Dedifferentiated amniotic fluid mesenchymal stem cell (primary cell): Measurements from ENCODE around the gene FGF10.

Source experiments
- DNase-seq: peaks from one replicate; pipeline ENCODE4 v3.0.0-alpha.2; 2016; ENCODE audit errors: extremely low spot score

FGF10 gene

DNA sequence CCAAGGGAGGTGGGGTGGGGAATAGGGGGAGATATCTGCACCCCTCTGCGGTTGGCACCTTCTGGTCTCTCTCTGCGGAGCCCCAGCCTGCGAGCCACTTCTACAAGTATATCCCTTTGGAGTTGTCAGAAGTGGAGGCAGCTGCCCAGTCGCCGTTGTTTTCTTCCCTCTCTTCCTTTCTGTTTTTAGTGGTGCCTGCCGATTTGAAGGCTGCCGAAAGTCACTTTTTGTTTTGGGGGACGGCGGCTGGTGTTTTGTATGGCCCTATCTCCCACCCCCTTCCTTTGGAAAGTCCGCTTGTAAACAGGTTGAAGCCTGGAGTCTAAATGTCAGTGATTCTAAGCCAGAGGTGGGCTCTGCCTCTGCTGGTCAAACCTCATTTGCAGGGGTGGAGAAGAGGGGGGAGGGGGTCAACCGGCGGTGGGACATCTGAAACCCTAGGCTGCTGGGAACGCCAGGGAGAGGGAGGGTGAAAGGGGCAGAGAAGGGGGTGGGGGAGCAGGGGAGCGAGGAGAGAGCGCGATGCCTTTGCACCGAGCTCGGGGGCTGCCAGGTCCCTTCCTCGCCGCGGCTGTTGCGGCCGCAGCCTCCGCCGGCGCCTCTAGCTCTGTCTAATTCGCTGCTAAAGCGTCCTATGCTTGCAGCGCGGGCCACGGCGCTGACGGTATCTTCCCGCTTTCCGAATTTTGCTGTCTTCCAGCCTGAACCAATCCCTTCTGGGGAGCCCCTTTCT is at the start of gene FGF10:
Gene FGF10 (minus strand): TSS at position 331 of the 733 bp plus-strand sequence. CDS start 738 bp downstream, outside the sequence.
- DNase-seq, result no peak

DNA sequence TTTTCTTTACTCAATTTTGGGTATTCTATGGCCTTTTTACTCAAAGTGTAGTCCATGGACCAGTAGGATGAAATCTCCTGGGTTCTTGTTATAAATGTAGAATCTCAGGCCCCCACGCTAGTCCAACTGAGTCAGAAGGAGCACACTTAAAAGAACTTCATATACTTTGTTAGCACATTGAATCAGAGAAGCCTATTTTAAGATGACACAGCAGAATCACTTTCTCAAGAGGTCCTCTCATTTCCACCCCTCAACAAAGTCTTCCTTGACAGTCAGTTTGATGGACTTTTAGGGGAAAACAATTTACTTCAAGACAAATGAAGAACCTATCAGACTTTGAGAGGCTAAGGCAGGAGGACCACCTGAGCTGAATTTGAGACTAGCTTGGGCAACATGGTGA is 37.7 kb upstream of the FGF10 start:
- DNase-seq, result no peak

DNA sequence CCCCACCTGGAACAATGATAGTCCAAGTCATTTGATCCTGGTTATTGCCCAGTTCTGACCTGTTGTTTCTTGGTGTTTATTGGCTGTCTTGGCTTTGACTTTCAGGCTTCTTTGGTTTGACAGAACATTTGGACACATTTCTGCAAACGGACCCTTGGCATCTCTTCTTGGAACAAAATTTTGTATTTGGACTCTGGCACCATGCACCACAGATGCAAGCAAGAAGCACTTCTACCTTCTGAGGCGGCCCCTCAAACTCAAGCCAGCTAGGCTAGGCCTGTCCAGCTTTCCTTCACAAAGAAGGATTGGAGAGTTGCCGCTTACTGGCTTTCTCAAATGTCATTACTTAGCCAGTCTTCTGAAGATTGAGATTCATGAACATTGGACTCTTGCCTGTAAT is 23.1 kb upstream of the FGF10 start:
- DNase-seq, result no peak

DNA sequence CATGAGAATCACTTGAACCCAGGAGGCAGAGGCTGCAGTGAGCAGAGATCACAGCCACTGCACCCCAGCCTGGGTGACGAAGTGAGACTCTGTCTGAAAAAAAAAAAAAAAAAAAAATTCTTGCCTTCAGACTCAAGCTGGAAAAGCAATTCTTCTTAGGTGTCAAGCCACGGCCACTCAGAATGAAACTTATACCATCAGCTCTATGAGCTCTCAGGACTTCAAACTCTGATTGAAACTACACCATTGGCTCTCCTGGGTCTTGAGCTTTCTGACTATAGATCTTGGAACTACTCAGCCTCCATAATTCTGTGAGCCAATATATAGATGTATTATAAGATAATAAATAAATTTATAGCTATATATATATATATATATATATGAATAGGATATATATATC is 12.9 kb upstream of the FGF10 start:
- DNase-seq, result no peak

DNA sequence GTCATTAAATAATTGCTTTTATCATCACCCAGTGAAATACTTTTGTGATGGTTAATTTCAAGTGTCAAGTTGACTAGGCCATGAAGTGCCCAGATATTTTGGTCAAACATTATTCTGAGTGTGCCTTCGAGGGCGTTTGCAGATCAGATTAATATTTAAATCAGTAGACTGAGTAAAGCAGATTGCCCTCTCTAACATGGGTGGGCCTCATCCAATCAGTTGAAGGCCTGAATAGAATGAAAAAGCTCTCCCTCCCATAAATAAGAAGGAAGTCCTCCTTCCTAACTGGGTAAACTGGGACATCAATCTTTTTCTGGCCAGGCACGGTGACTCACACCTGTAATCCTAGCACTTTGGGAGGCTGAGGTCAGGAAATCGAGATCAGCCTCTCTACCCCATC is 12.4 kb upstream of the FGF10 start:
- no peak for DNase-seq

DNA sequence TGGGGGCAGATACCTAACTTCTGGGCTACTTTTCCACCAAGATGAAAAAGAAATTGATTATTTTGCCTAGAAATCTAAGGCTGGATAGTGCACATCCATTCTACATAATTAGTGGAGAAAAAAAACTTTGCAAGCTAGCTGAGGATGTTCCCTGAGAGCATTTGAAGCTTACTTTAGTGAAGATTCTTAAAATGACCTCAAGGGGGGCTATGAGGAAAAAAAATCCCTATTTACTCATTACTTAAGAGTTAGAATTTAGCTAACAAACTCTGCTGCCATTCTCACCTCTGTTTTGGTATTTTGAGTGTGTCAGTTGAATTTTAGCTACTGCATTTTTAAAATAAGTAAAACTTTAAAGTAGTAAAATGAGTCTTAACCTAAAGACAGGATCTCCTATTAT is 9.2 kb upstream of the FGF10 start:
- no peak for DNase-seq

DNA sequence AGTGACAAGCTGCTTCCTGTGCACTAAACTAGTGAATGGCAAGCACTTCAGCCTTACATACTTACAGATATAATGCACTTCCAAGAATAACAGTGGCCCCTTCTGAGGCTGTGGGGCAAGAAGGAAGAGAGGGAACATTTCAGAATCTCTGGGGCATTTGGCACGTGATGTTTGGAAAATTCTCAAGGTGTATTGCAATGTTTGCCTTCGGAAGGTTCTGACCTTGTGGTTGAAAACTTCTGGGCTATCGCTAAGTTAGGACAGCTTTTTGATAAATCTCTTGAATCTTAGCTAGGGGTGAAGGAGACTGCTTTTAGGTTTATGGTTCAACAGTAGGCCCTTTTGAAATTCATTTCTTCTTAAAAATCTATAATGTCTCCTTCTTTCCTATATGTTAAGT is 7.1 kb upstream of the FGF10 start:
- no peak for DNase-seq

DNA sequence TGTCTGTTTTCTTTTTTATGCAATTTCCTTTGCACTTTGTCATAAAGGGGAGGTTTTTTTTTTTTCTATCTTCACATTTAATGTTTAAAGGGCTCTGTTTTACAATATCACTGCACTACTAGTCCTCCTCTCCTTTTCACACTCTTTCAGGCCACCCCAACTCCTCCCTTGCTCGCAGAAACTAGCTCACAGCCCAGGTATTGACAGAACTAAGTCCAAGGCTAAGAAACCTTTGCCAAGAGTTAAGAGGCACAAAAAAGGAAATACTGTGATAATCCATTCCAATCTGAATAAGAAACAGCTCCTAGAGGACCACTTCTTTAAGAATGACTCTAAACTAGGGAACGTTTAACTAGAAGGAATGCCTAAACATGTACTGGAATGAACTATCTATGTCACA is 1.1 kb upstream of the FGF10 start:
- no peak for DNase-seq

DNA sequence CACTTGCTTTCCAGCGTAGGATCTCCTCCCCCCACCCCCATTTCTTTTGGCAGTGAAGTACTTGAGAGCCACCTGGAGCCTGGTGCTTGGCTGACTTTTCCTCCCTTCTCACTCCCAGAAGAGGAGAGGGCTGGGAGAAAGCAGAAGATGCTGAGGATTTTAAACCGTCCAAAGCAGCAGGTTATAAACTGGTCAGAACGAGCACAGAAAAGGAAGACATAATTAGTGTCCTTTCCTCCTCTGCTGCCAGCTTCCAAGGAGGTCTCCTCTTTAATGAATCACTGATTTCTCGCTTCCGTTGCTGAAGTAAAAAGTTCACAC is 563 bp upstream of the FGF10 start:
- DNase-seq, result no peak

DNA sequence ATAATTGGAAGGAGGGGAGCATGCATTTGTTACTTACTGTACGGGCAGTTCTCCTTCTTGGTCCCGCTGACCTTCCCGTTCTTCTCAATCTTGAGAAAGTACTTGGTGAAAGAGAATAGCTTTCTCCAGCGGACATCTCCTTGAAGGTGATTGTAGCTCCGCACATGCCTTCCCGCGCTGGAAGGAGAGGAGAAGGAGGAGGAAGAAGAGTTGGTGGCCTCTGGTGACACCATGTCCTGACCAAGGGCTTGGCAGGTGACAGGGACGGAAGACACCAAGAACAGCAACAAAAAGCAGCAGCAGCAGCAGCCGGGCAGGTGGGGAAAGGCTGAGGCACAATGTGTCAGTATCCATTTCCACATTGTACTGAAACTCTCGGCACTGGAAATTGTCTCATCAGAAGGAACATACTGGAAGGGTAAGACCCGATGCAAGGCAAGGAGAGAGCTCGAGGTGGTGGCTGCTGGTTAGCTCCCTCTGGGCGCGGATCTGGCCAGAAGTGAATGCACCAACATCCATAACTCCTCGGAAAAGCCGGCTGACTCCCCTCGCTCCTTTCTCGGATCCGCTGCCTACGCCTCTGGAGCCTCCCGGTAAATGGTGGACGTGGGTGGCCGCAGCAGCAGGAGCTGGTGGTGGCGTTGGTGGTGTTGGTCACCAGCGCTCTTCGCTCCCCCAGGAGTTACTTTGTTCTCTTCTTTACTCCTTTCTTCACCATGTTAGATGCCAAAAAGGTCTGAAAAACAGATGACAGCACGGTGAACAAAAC is 715 bp downstream of the FGF10 start:
- no peak for DNase-seq

DNA sequence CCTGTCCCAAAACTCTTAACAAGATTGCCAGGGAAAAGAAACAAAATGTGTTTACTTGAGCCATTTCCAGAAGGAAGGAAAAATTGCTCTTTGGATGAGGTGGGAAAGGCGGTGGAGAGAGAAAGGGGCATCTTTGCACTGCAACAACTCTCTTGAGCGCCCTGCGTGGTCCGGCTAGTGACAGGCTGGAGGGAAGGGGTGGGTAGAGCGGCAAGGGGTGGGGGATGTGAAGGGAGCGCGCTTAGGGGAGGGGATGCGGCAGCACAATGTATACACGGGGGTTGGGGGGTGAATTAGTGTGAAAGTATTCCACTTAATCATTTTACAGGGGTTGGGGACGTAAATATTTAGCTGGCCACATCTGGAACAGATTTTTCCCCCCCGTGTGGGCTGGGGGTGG is 1.3 kb downstream of the FGF10 start:
- no peak for DNase-seq

DNA sequence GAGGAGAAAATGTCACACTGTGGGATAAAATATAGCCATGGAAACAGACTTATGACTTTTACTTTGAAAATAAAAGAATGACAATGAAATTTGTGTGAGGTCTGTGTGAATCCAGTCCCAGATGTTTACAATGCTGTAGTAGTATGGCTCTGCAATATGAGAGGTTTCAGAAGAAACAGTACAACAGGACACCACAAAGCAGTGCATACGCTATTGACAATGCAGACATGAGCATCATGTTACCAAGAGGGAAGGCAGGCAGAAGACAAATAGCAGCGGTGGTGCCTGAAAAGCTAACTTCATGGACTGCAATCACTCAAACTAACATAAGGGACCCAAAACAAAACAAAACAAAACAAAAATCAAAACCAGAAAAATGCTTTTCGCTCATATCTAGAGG is 1.8 kb downstream of the FGF10 start:
- DNase-seq, result no peak

DNA sequence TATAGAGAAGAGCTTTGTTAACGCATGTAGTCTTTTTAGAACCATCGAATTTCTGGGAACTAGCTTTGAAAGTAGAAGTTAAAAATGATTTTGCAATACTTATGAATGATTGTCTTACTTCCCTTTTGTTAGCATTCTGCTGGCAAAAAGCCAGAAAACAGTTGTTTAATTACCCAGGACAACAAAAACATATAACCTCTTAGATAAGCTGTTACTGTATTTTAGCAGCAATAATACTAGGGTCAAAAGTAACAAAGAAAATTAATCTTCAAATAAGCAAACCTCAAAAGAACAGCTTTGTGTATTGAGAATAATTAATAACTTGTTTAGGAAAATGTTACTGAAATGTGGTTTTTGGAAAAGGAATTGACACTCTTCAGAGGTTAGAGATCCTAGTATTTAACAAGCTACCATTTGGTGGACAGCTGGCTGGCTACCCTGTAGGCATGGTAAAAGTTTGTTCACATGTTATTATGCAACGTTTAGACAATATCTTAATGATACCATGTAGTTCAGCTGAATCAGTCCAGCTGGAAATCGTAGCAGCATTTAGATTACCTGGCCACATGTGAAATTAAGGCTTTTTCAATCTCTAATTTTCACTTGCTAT is 3.8 kb downstream of the FGF10 start:
- no peak for DNase-seq

DNA sequence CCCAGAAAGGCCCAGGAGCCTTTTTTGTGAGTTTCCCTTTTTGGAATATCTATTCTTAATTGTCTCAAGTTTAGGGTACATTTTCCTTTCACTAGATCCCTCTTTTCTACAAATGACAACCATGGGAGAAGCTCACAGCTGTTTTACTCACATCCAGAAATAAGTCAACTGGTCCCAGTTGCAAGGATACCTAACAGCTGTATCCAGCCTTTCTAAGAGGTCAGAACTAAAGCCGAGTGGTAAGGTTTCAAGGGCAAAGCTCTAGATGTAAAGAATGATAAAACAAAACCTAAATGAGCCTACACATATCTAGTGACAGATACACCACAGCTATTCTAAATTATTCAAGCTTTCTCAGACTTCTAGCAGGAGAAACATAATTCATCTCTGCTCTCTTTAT is 4.4 kb downstream of the FGF10 start:
- no peak for DNase-seq

DNA sequence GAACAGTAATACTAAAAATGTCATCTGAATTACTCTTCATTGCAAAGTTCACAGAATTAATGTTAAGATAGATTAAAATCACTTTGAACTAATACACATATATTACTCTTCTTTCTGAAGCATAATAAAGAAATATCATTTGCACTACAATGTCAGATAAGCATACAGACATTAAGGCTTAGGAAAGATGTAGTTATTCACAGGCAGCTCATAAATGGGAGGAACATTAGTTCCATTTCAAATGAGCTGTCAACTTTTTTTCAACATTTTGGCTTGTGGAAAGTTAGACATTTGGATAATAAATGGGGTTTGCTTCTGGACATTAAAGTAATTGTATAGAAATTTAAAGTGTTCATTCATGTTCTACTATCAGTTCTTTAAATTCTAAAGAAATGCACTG is 6.3 kb downstream of the FGF10 start:
- DNase-seq, result no peak

DNA sequence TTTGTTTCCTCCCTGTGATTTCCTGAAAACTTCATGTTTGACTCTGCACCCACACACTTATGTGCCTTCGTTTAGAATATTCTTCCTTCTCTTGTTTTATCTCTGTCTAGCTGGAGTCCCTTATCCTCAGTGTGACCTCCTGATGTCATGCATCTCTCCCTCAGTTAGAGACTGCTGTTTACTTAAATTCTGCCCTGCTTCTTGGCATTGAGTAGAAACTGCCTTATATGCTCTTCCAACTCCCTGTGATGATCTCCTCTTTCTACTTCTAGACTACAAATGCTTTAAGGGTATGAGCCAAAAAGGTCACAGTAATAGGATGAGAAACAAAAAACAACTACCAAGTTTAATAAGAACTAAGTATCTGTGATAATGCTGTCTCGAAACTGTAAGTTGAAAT is 12.2 kb downstream of the FGF10 start:
- no peak for DNase-seq

DNA sequence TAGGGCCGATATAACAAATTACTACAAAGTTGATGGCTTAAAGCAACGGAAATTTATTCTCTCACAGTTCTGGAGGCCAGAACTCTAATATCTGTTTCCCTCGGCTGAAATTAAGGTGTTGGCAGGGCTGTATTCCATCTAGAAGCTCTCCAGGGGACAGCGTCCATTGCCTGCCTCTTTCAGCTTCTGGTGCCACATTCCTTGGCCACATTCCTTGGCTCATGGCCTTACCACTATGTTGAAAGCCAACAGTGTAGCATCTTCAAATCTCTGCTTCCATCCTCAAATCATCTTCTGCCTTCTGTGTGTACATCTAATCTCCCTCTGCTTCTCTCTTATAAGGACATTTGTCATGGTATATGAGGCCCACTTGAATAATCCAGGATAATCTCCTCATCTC is 17.2 kb downstream of the FGF10 start:
- DNase-seq, result no peak

DNA sequence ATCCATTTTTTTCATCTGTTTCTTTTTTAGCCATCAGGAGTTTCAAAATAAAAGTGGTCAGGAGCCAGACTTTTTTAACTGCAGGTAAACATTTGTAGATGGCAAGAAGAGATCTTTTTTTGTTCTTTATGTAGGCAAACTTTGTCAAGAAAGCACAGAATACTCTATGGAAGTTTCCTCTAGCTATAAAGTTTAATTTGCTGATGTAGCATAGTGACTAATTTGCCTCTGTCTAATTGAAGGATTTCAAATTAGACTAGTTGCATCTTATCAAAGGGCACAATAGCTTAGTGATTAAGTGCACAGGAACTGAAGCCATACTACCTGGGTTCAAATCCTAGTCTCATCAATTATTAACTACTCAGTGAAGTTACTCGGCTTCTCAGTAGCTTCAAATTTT is 22.0 kb downstream of the FGF10 start:
- DNase-seq, result no peak

DNA sequence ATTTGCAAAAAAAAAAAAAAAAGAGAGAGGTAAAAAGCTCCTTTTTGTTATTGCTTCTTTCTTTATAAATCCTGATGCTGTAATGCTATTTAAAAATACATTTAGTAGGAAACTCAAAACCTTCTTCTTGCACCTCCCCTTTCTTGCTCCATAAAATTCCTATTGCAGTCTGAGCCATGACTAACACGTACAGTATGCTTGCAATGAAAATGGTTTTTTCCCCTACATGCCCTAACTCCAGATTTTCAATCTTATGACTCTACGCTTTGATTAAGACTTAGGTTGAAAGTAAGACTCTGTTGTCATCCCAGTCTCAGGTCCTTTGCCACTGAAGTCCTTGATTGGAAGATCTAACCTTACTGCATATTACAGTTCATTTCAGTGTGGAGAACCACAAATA is 23.9 kb downstream of the FGF10 start:
- no peak for DNase-seq

DNA sequence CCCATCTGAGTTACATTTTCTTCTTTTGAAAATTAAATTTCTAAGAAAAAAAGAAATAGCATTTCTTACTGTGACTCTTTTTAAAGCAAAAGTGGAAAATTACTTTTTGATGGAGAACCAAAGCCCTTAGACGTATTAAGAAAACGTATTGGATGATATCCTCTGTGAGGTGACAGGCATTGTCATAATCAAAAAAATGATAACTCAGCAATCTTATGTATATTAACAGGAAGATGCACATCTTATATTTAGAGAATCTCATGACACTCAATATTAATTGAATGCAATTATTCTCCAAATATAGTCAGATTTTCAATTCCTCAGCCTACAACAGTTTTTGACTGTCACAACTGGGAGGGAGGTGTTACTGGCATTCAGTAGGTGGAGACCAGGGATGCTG is 25.1 kb downstream of the FGF10 start:
- no peak for DNase-seq

DNA sequence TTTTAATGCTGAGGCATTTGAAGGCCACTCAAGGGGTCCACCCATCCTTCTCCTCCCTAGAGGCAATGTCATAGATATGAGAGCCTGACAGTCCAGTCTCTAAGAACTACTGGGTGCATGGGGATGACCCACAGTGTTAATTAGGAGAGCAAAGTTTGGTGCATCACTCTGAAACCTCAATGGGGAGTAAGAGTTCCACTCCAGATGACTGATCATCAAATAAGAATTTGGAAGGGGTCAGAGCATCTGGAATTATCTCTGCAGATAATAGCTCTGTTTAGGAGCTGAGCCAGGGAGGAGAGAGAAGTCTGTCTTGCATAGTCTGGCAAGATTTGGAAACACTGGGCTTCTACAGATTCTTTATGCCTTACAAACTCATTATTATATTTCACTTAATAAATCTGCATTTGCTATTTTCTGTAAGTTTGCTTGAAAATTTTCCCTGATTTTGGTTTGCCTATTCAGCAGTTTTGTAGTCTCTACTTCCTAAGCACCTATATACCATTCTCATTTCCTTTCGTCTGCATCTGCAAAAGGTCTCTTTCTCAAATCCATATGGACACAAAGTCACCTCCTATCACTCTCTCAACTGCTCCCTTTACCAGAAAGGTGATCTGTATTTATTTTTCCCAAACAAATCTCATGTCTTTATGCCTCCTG is 27.7 kb downstream of the FGF10 start:
- no peak for DNase-seq

DNA sequence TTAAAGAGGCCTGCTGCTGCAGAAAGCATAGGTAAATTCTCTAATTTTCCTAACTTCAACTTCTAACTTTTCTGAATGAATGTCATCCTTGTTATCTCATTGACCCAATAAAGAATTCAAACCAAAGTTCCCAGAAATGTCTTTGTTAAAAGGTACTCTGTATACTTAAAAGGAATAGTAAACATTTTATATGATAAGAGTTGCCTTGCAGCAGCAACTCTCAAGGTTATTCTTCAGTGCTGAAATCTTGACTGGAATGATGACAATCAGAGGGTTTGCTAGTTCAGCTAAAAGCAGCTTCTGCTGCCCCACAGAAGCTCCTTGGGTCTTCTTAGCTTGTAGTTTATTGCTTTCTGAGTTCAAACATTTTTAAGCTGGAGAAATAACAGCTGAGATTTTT is 28.3 kb downstream of the FGF10 start:
- DNase-seq, result no peak

DNA sequence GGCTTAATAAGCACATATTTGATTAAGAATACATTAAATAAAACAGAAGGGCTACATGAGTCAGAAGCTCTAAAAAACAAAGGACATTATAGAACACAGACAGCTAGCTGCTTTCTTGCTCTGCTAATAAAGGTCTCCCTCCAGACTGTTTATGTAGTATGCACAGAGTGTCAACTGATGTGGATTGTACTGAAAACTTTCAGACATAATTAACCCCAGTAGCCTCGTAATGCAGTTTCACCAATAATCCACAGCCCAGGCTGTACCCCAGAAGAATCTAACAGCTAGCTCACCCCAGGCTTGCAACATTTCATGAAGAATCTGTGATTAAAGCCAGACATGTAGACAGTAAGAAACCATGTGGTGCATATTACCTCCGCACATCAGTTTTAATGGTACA is 30.8 kb downstream of the FGF10 start:
- no peak for DNase-seq
